ENCODE measurements around the gene CCDC51. TPM values are rescaled to one million over a fixed set of nuclear protein-coding genes. Genes with fewer than 3 reads are reported as not detected.
"Not testable (repeated sequence)": the region's sequence is repeated elsewhere in the genome, so short reads cannot be mapped to it uniquely, and the experiment has no call there.

Gene CCDC51
- total RNA-seq, 2 experiments from 2014 or later = 11.5 to 12.2 TPM

- ATAC-seq (ENCODE audit: low read depth) (no peak), DNase-seq (peak; percentile 17)
- H3K4me3 Mint-ChIP-seq = no peak overlapping the region
- H3K27ac Mint-ChIP-seq = no peak overlapping the region
- H3K27me3 Mint-ChIP-seq = no peaks in the 10 kb centered on the region
- no peaks in the 10 kb centered on the region for H3K9me3 Mint-ChIP-seq
- H3K4me1 Mint-ChIP-seq = peaks cover 36% of the 10 kb centered on the region
- POLR2A ChIA-PET = interaction anchor here (0.5 to 2.0 kb wide), 4 partner anchors 9 to 29 kb away, joined by 3 to 18 read pairs (median 6); partner anchors contain the start of genes ATRIP, CCDC51 and TMA7
- H3K36me3 Mint-ChIP-seq = peaks cover 30% of the 10 kb centered on the region
Measured at GRCh38 chr3:48463703-48464102, 23.8 kb upstream of the CCDC51 start.

GRCh38 chr3:48461767-48462166 lies 21.8 kb upstream of the CCDC51 start:
- not testable (repeated sequence) for ATAC-seq (ENCODE audit: low read depth); H3K9me3 Mint-ChIP-seq; H3K27ac Mint-ChIP-seq; H3K4me3 Mint-ChIP-seq; H3K27me3 Mint-ChIP-seq
- DNase-seq = peak; percentile 2
- H3K4me1 Mint-ChIP-seq = peaks cover 25% of the 10 kb centered on the region
- H3K36me3 Mint-ChIP-seq = peaks cover 19% of the 10 kb centered on the region
- POLR2A ChIA-PET = interaction anchor here (1.1 to 1.4 kb wide), 3 partner anchors 10 to 22 kb away, joined by 3 to 7 read pairs (median 4); partner anchors contain the start of gene CCDC51

- no peaks in the 10 kb centered on the region for H3K27me3 Mint-ChIP-seq
- peak overlapping the region; percentile 67 for H3K27ac Mint-ChIP-seq
- ATAC-seq (ENCODE audit: low read depth) = no peak
- H3K9me3 Mint-ChIP-seq = no peaks in the 10 kb centered on the region
- H3K4me1 Mint-ChIP-seq = peaks cover 22% of the 10 kb centered on the region
- peaks cover 16% of the 10 kb centered on the region for H3K36me3 Mint-ChIP-seq
- POLR2A ChIA-PET = interaction anchor here (1.5 kb wide), 1 partner anchor 21 kb away, joined by 7 read pairs; the partner anchor contains the start of gene CCDC51
- H3K4me3 Mint-ChIP-seq = peak overlapping the region; percentile 4
- peak; percentile 8 for DNase-seq
Measured at GRCh38 chr3:48460517-48460902, 20.6 kb upstream of the CCDC51 start.

GRCh38 chr3:48459773-48460516 lies 20.0 kb upstream of the CCDC51 start:
- no peaks in the 10 kb centered on the region for H3K9me3 Mint-ChIP-seq
- ATAC-seq (ENCODE audit: low read depth) (no peak), DNase-seq (peak; percentile 14)
- peak overlapping the region; percentile 67 for H3K27ac Mint-ChIP-seq
- H3K4me3 Mint-ChIP-seq = no peak overlapping the region
- peaks cover 18% of the 10 kb centered on the region for H3K36me3 Mint-ChIP-seq
- no peaks in the 10 kb centered on the region for H3K27me3 Mint-ChIP-seq
- POLR2A ChIA-PET = interaction anchor here (1.5 kb wide), 1 partner anchor 21 kb away, joined by 7 read pairs; the partner anchor contains the start of gene CCDC51
- peaks cover 17% of the 10 kb centered on the region for H3K4me1 Mint-ChIP-seq

- POLR2A ChIA-PET = no interaction called here
- ATAC-seq (ENCODE audit: low read depth) = no peak
Measured at GRCh38 chr3:48459331-48459730, 19.4 kb upstream of the CCDC51 start.

GRCh38 chr3:48456456-48456855 lies 16.5 kb upstream of the CCDC51 start:
- H3K4me1 Mint-ChIP-seq = peaks cover 18% of the 10 kb centered on the region
- no peak overlapping the region for H3K27ac Mint-ChIP-seq
- ATAC-seq (ENCODE audit: low read depth) (no peak), DNase-seq (no peak)
- no peaks in the 10 kb centered on the region for H3K27me3 Mint-ChIP-seq
- H3K36me3 Mint-ChIP-seq = peaks cover 26% of the 10 kb centered on the region
- POLR2A ChIA-PET = interaction anchor here (1.1 to 2.3 kb wide), 3 partner anchors 9 to 17 kb away, joined by 4 to 13 read pairs (median 7); partner anchors contain the start of genes ATRIP, CCDC51 and TMA7
- no peak overlapping the region for H3K4me3 Mint-ChIP-seq
- H3K9me3 Mint-ChIP-seq = no peaks in the 10 kb centered on the region

More at GRCh38 chr3:48459331-48459730, 19.4 kb upstream of the CCDC51 start:
- H3K4me1 Mint-ChIP-seq = peaks cover 17% of the 10 kb centered on the region
- H3K27ac Mint-ChIP-seq = no peak overlapping the region
- H3K36me3 Mint-ChIP-seq = peaks cover 21% of the 10 kb centered on the region
- no peaks in the 10 kb centered on the region for H3K9me3 Mint-ChIP-seq
- no peaks in the 10 kb centered on the region for H3K27me3 Mint-ChIP-seq
- H3K4me3 Mint-ChIP-seq = no peak overlapping the region
- no peak for DNase-seq

GRCh38 chr3:48451270-48451669 lies 11.4 kb upstream of the CCDC51 start:
- Mint-ChIP-seq H3K4me1 (peaks cover 17% of the 10 kb centered on the region), H3K4me3 (no peak overlapping the region), H3K27me3 (no peaks in the 10 kb centered on the region), H3K9me3 (no peaks in the 10 kb centered on the region), H3K36me3 (peaks cover 24% of the 10 kb centered on the region), H3K27ac (no peak overlapping the region)
- DNase-seq (peak; percentile 2), ATAC-seq (ENCODE audit: low read depth) (no peak)
- POLR2A ChIA-PET = no interaction called here

GRCh38 chr3:48446425-48447193 lies 6.7 kb upstream of the CCDC51 start, which contains the start of gene ATRIP:
Gene ATRIP, plus strand, starts transcription at chr3:48446737. Its CDS starts 109 bp downstream, at chr3:48446846.
- Mint-ChIP-seq H3K4me1 (peaks cover 36% of the 10 kb centered on the region), H3K27me3 (no peaks in the 10 kb centered on the region), H3K9me3 (no peaks in the 10 kb centered on the region), H3K27ac (peak within 1 kb of the TSS; percentile 95), H3K4me3 (peak within 1 kb of the TSS; percentile 95), H3K36me3 (peaks cover 16% of the 10 kb centered on the region)
- ATAC-seq (ENCODE audit: low read depth) (peak; percentile 97), DNase-seq (peak; percentile 95)
- POLR2A ChIA-PET = interaction anchor here (0.6 to 5.0 kb wide), 19 partner anchors 10 to 206 kb away, joined by 3 to 57 read pairs (median 5); partner anchors contain the start of genes PFKFB4, SHISA5 and ZNF589

GRCh38 chr3:48446043-48446424 lies 6.1 kb upstream of the CCDC51 start:
- peaks cover 38% of the 10 kb centered on the region for H3K4me1 Mint-ChIP-seq
- H3K27me3 Mint-ChIP-seq = no peaks in the 10 kb centered on the region
- POLR2A ChIA-PET = interaction anchor here (0.6 to 5.0 kb wide), 21 partner anchors 10 to 205 kb away, joined by 3 to 57 read pairs (median 5); partner anchors contain the start of genes PFKFB4, SHISA5 and ZNF589
- H3K9me3 Mint-ChIP-seq = no peaks in the 10 kb centered on the region
- H3K4me3 Mint-ChIP-seq = peak overlapping the region; percentile 95
- peak overlapping the region; percentile 95 for H3K27ac Mint-ChIP-seq
- H3K36me3 Mint-ChIP-seq = peaks cover 17% of the 10 kb centered on the region
- DNase-seq (no peak), ATAC-seq (ENCODE audit: low read depth) (no peak)

- Mint-ChIP-seq H3K27me3 (no peaks in the 10 kb centered on the region), H3K9me3 (no peaks in the 10 kb centered on the region), H3K4me1 (peaks cover 38% of the 10 kb centered on the region), H3K4me3 (peak overlapping the region; percentile 95), H3K36me3 (peaks cover 19% of the 10 kb centered on the region), H3K27ac (peak overlapping the region; percentile 95)
- ATAC-seq (ENCODE audit: low read depth) = no peak
- POLR2A ChIA-PET = interaction anchor here (0.6 to 5.0 kb wide), 11 partner anchors 10 to 177 kb away, joined by 3 to 57 read pairs (median 5); a partner anchor contains a TSS
- no peak for DNase-seq
Measured at GRCh38 chr3:48445277-48445882, 5.5 kb upstream of the CCDC51 start.

- POLR2A ChIA-PET = interaction anchor here (1.2 to 3.4 kb wide), 3 partner anchors 22 to 62 kb away, joined by 3 to 18 read pairs (median 3); no protein-coding TSS in a partner anchor
- peaks cover 10% of the 10 kb centered on the region for H3K36me3 Mint-ChIP-seq
- H3K27ac Mint-ChIP-seq = no peak overlapping the region
- no peaks in the 10 kb centered on the region for H3K27me3 Mint-ChIP-seq
- H3K9me3 Mint-ChIP-seq = no peaks in the 10 kb centered on the region
- H3K4me1 Mint-ChIP-seq = peaks cover 40% of the 10 kb centered on the region
- no peak for ATAC-seq (ENCODE audit: low read depth)
- peak overlapping the region; percentile 99 for H3K4me3 Mint-ChIP-seq
- DNase-seq = peak; percentile 4
Measured at GRCh38 chr3:48441940-48442339, 2.0 kb upstream of the CCDC51 start.

- H3K4me1 Mint-ChIP-seq = peaks cover 33% of the 10 kb centered on the region
- POLR2A ChIA-PET = interaction anchor here (1.1 to 3.4 kb wide), 11 partner anchors 17 to 200 kb away, joined by 4 to 36 read pairs (median 12); partner anchors contain the start of genes NME6, SHISA5 and ZNF589
- H3K4me3 Mint-ChIP-seq = peak overlapping the region; percentile 99
- DNase-seq = no peak
- ATAC-seq (ENCODE audit: low read depth) = peak; percentile 4
- no peaks in the 10 kb centered on the region for H3K9me3 Mint-ChIP-seq
- peak overlapping the region; percentile 97 for H3K27ac Mint-ChIP-seq
- no peaks in the 10 kb centered on the region for H3K27me3 Mint-ChIP-seq
- H3K36me3 Mint-ChIP-seq = peaks cover 10% of the 10 kb centered on the region
Measured at GRCh38 chr3:48440590-48440958, 655 bp upstream of the CCDC51 start.

Data from activated naive CD8-positive, alpha-beta T cell treated with anti-CD3 and anti-CD28 coated beads, Interleukin-2, amount 10 ng/mL, durations not matched to agents 7 days and 5 days (primary cell).